ENCODE results near the gene PHOSPHO2.

GRCh38 chr2:169746240-169746639, 52.0 kb downstream of the PHOSPHO2 start:
- TF ChIP-seq CTCF (IDR thresholded peaks at IDR 0.05) (no peak), POLR2AphosphoS5 (IDR thresholded peaks at IDR 0.05) (no peak)

All from stomach (tissue), 4 donors.